ENCODE measurements around the gene CORO1C. TPM values are rescaled to one million over a fixed set of nuclear protein-coding genes. Genes with fewer than 3 reads are reported as not detected.

The CORO1C gene
- polyA plus RNA-seq, 1 donor from 2014 or later = 123 TPM

- H3K4me2 ChIP-seq (ENCODE audit: low read length) = no peak overlapping the region
- no peaks in the 10 kb centered on the region for H3K9me3 ChIP-seq (ENCODE audit: low read length)
- no peak overlapping the region for H3K4me3 ChIP-seq (ENCODE audit: low read length)
- no peaks in the 10 kb centered on the region for H3K9me2 ChIP-seq (ENCODE audit: insufficient read depth, low read length)
- H4K20me1 ChIP-seq (ENCODE audit: insufficient read depth) = no peaks in the 10 kb centered on the region
- TF ChIP-seq RAD21 (conservative IDR thresholded peaks at IDR 0.05) (no peak), EZH2 (IDR thresholded peaks at IDR 0.05; ENCODE audit: borderline replicate concordance, insufficient read depth, low read length, poor library complexity, severe bottlenecking) (no peak), SMC3 (conservative IDR thresholded peaks at IDR 0.05; ENCODE audit: poor library complexity) (no peak), MXI1 (conservative IDR thresholded peaks at IDR 0.05; ENCODE audit: poor library complexity, severe bottlenecking) (no peak), EP300 (conservative IDR thresholded peaks at IDR 0.05; ENCODE audit: poor library complexity, severe bottlenecking) (no peak), TAF1 (IDR thresholded peaks at IDR 0.05; ENCODE audit: low read depth) (no peak), REST (IDR thresholded peaks at IDR 0.05; ENCODE audit: borderline replicate concordance) (no peak), CTCF (IDR thresholded peaks at IDR 0.05; ENCODE audit: poor library complexity, severe bottlenecking) (no peak), POLR2AphosphoS5 (IDR thresholded peaks at IDR 0.05) (no peak)
- H3F3A ChIP-seq (ENCODE audit: insufficient read depth, low read length, poor library complexity, severe bottlenecking) = no peaks in the 10 kb centered on the region
- no peaks in the 10 kb centered on the region for H3K27me3 ChIP-seq (ENCODE audit: insufficient read depth, low read depth, low read length)
- no peak overlapping the region for H2AFZ ChIP-seq (ENCODE audit: low read depth, low read length)
- peaks cover 3% of the 10 kb centered on the region for H3K79me2 ChIP-seq (replicated peaks; ENCODE audit: insufficient read depth, low read length)
- no peaks in the 10 kb centered on the region for H3K36me3 ChIP-seq (ENCODE audit: insufficient read depth, low read length)
- no peak overlapping the region for H3K27ac ChIP-seq (ENCODE audit: low read length)
- no peak overlapping the region for H3K9ac ChIP-seq (ENCODE audit: low read length)
Measured at GRCh38 chr12:108668063-108668462, 63.3 kb downstream of the CORO1C start.

- no peaks in the 10 kb centered on the region for H3K9me3 ChIP-seq (ENCODE audit: low read length)
- TF ChIP-seq MXI1 (conservative IDR thresholded peaks at IDR 0.05; ENCODE audit: poor library complexity, severe bottlenecking) = no peak
- no peak for TF ChIP-seq RAD21 (conservative IDR thresholded peaks at IDR 0.05)
- no peak for TF ChIP-seq POLR2AphosphoS5 (IDR thresholded peaks at IDR 0.05)
- TF ChIP-seq TAF1 (IDR thresholded peaks at IDR 0.05; ENCODE audit: low read depth) = no peak
- no peak for TF ChIP-seq EP300 (conservative IDR thresholded peaks at IDR 0.05; ENCODE audit: poor library complexity, severe bottlenecking)
- no peak overlapping the region for H3K4me3 ChIP-seq (ENCODE audit: low read length)
- H2AFZ ChIP-seq (ENCODE audit: low read depth, low read length) = no peak overlapping the region
- H3K9ac ChIP-seq (ENCODE audit: low read length) = no peak overlapping the region
- no peaks in the 10 kb centered on the region for H3F3A ChIP-seq (ENCODE audit: insufficient read depth, low read length, poor library complexity, severe bottlenecking)
- no peaks in the 10 kb centered on the region for H3K9me2 ChIP-seq (ENCODE audit: insufficient read depth, low read length)
- no peak overlapping the region for H3K27ac ChIP-seq (ENCODE audit: low read length)
- no peaks in the 10 kb centered on the region for H3K27me3 ChIP-seq (ENCODE audit: insufficient read depth, low read depth, low read length)
- H3K36me3 ChIP-seq (ENCODE audit: insufficient read depth, low read length) = no peaks in the 10 kb centered on the region
- no peaks in the 10 kb centered on the region for H4K20me1 ChIP-seq (ENCODE audit: insufficient read depth)
- H3K4me2 ChIP-seq (ENCODE audit: low read length) = no peak overlapping the region
- peaks cover 6% of the 10 kb centered on the region for H3K79me2 ChIP-seq (replicated peaks; ENCODE audit: insufficient read depth, low read length)
Measured at GRCh38 chr12:108667349-108667748, 64.0 kb downstream of the CORO1C start.
